HEK293 (cell line): ENCODE measurements around the gene P3H4.

Experiments
- KLF8 ChIP-seq: fragments of 450-650 bp; formaldehyde crosslinking; IDR thresholded peaks from 2 replicates; pipeline ENCODE4 v1.5.1; 2016; ENCODE audit warnings: missing biosample characterization, missing genetic modification characterization
- SP2 ChIP-seq: fragments of 450-650 bp; formaldehyde crosslinking; IDR thresholded peaks from 2 replicates; pipeline ENCODE4 v1.5.1; 2016; ENCODE audit warnings: missing biosample characterization, missing genetic modification characterization
- ZBTB1 ChIP-seq: fragments of 450-650 bp; formaldehyde crosslinking; IDR thresholded peaks from 2 replicates; pipeline ENCODE4 v1.5.1; 2016; ENCODE audit warnings: missing biosample characterization, missing genetic modification characterization
- ZBTB20 ChIP-seq: fragments of 450-650 bp; formaldehyde crosslinking; IDR thresholded peaks from 2 replicates; pipeline ENCODE4 v1.5.1; 2016; ENCODE audit warnings: missing biosample characterization, missing genetic modification characterization
- ZNF24 ChIP-seq: fragments of 450-650 bp; formaldehyde crosslinking; IDR thresholded peaks from 2 replicates; pipeline ENCODE4 v1.5.1; 2016; ENCODE audit warnings: missing biosample characterization, missing genetic modification characterization
- ZNF302 ChIP-seq: fragments of 450-650 bp; formaldehyde crosslinking; IDR thresholded peaks from 2 replicates; pipeline ENCODE4 v1.5.1; 2016; ENCODE audit warnings: missing biosample characterization, missing genetic modification characterization, low read depth
- ZSCAN16 ChIP-seq: fragments of 450-650 bp; formaldehyde crosslinking; IDR thresholded peaks from 2 replicates; pipeline ENCODE4 v1.5.1; 2016; ENCODE audit warnings: missing biosample characterization, missing genetic modification characterization
- TF ChIP-seq, protein P1 (sequence below): fragments of 450-650 bp; formaldehyde crosslinking; optimal IDR thresholded peaks from 2 replicates; pipeline ENCODE3; 2016; ENCODE audit warnings: missing biosample characterization, mild to moderate bottlenecking, missing genetic modification characterization
- TF ChIP-seq, protein P2 (sequence below): fragments of 450-650 bp; formaldehyde crosslinking; IDR thresholded peaks from 2 replicates; pipeline ENCODE4 v1.5.1; 2016; ENCODE audit warnings: missing biosample characterization, missing genetic modification characterization
- TF ChIP-seq, protein P3 (sequence below): fragments of 450-650 bp; formaldehyde crosslinking; IDR thresholded peaks from 2 replicates; pipeline ENCODE4 v1.5.1; 2016; ENCODE audit warnings: missing biosample characterization, missing genetic modification characterization

DNA sequence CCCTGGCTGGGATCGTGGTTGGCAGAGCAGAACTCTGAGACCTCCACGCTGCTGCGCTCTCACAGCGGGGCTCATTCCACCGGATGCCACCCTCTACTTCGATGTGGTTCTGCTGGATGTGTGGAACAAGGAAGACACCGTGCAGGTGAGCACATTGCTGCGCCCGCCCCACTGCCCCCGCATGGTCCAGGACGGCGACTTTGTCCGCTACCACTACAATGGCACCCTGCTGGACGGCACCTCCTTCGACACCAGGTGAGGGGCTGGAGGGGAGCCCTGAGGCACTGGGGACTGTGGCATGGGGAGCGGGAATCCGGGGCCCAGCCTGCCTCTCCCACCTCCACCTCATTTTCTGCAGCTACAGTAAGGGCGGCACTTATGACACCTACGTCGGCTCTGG is 6.3 kb upstream of the P3H4 start:
- TF ChIP-seq SP2 (tag by site-specific recombination): no peak
- TF ChIP-seq, protein P1, sequence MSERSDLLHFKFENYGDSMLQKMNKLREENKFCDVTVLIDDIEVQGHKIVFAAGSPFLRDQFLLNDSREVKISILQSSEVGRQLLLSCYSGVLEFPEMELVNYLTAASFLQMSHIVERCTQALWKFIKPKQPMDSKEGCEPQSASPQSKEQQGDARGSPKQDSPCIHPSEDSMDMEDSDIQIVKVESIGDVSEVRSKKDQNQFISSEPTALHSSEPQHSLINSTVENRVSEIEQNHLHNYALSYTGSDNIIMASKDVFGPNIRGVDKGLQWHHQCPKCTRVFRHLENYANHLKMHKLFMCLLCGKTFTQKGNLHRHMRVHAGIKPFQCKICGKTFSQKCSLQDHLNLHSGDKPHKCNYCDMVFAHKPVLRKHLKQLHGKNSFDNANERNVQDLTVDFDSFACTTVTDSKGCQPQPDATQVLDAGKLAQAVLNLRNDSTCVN: no peak
- TF ChIP-seq, protein P2, sequence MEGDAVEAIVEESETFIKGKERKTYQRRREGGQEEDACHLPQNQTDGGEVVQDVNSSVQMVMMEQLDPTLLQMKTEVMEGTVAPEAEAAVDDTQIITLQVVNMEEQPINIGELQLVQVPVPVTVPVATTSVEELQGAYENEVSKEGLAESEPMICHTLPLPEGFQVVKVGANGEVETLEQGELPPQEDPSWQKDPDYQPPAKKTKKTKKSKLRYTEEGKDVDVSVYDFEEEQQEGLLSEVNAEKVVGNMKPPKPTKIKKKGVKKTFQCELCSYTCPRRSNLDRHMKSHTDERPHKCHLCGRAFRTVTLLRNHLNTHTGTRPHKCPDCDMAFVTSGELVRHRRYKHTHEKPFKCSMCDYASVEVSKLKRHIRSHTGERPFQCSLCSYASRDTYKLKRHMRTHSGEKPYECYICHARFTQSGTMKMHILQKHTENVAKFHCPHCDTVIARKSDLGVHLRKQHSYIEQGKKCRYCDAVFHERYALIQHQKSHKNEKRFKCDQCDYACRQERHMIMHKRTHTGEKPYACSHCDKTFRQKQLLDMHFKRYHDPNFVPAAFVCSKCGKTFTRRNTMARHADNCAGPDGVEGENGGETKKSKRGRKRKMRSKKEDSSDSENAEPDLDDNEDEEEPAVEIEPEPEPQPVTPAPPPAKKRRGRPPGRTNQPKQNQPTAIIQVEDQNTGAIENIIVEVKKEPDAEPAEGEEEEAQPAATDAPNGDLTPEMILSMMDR: no peak
- TF ChIP-seq, protein P3, sequence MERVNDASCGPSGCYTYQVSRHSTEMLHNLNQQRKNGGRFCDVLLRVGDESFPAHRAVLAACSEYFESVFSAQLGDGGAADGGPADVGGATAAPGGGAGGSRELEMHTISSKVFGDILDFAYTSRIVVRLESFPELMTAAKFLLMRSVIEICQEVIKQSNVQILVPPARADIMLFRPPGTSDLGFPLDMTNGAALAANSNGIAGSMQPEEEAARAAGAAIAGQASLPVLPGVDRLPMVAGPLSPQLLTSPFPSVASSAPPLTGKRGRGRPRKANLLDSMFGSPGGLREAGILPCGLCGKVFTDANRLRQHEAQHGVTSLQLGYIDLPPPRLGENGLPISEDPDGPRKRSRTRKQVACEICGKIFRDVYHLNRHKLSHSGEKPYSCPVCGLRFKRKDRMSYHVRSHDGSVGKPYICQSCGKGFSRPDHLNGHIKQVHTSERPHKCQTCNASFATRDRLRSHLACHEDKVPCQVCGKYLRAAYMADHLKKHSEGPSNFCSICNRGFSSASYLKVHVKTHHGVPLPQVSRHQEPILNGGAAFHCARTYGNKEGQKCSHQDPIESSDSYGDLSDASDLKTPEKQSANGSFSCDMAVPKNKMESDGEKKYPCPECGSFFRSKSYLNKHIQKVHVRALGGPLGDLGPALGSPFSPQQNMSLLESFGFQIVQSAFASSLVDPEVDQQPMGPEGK (tag by site-specific recombination): no peak
- no peak for TF ChIP-seq ZNF24 (tag by site-specific recombination)
- TF ChIP-seq ZBTB20: no peak
- TF ChIP-seq ZSCAN16: no peak
- TF ChIP-seq KLF8: no peak
- TF ChIP-seq ZNF302 (tag by site-specific recombination): no peak
- TF ChIP-seq ZBTB1 (tag by site-specific recombination): no peak
